ENCODE results near the gene COQ8A.

Gene COQ8A

GRCh38 chr1:227009937-227010336 is 69.8 kb downstream of the COQ8A start:
- Mint-ChIP-seq H3K27me3 (peaks cover 5% of the 10 kb centered on the region), H3K4me3 (no peak overlapping the region), H3K4me1 (ENCODE audit: low read depth) (no peaks in the 10 kb centered on the region), H3K27ac (no peak overlapping the region), H3K36me3 (no peaks in the 10 kb centered on the region), H3K9me3 (ENCODE audit: low read depth) (no peaks in the 10 kb centered on the region)

DNA sequence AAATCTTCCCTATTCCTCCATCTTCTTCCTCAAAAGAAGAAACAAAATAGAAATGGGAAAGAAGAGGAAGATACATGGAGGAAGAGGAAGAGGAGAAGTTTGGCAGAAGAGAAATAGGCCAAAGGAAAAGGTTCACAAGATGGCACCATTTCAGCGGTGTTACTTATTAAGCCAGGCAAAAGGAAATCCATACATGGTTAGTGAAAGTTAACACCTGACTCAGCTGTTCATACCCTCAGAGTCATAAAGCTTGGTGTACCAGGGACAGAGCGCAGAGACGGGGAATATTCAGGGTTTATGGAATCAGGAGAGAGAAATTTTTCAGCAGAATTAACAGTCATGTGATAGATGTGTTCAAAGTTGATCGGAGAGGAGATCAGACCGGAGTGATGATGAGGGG is 70.6 kb downstream of the COQ8A start:
- Mint-ChIP-seq H3K36me3 (no peaks in the 10 kb centered on the region), H3K27me3 (peaks cover 5% of the 10 kb centered on the region), H3K9me3 (ENCODE audit: low read depth) (no peaks in the 10 kb centered on the region), H3K4me1 (ENCODE audit: low read depth) (no peaks in the 10 kb centered on the region), H3K27ac (no peak overlapping the region), H3K4me3 (no peak overlapping the region)

GRCh38 chr1:227016990-227017389 is 76.9 kb downstream of the COQ8A start:
- H3K9me3 Mint-ChIP-seq (ENCODE audit: low read depth): peaks cover 7% of the 10 kb centered on the region
- H3K4me1 Mint-ChIP-seq (ENCODE audit: low read depth): no peaks in the 10 kb centered on the region
- peaks cover 6% of the 10 kb centered on the region for H3K36me3 Mint-ChIP-seq
- H3K4me3 Mint-ChIP-seq: no peak overlapping the region
- no peak overlapping the region for H3K27ac Mint-ChIP-seq
- no peaks in the 10 kb centered on the region for H3K27me3 Mint-ChIP-seq

- H3K4me3 Mint-ChIP-seq: no peak overlapping the region
- no peaks in the 10 kb centered on the region for H3K27me3 Mint-ChIP-seq
- no peaks in the 10 kb centered on the region for H3K36me3 Mint-ChIP-seq
- H3K4me1 Mint-ChIP-seq (ENCODE audit: low read depth): peaks cover 4% of the 10 kb centered on the region
- H3K27ac Mint-ChIP-seq: no peak overlapping the region
- H3K9me3 Mint-ChIP-seq (ENCODE audit: low read depth): no peaks in the 10 kb centered on the region
Observed at GRCh38 chr1:227032396-227032795, 92.3 kb downstream of the COQ8A start.

DNA sequence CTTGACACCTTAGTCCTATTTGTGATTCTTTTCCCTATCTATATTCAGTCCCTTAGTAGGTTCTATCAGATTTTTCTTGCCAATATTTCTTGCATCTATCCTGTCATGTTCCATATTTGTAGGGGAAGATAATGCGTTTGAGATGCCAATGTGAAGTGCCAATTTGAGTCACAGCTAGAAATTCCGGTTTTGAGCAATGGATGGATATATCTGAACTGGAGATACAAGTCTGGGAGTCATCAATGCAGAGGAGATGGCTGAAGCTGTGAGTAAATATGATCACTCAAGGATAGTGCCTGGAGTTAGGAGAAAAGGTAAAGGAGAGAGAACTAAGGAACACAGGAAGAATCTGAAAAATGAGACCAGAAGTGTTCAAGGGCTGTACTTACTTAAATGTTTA is 93.8 kb downstream of the COQ8A start:
- Mint-ChIP-seq H3K9me3 (ENCODE audit: low read depth) (no peaks in the 10 kb centered on the region), H3K36me3 (no peaks in the 10 kb centered on the region), H3K27me3 (no peaks in the 10 kb centered on the region)

GRCh38 chr1:227035316-227035715 is 95.2 kb downstream of the COQ8A start:
- Mint-ChIP-seq H3K36me3 (no peaks in the 10 kb centered on the region), H3K9me3 (ENCODE audit: low read depth) (no peaks in the 10 kb centered on the region)

More for the DNA sequence above, 93.8 kb downstream of the COQ8A start:
- Mint-ChIP-seq H3K4me3 (no peak overlapping the region), H3K27ac (no peak overlapping the region), H3K4me1 (ENCODE audit: low read depth) (peaks cover 5% of the 10 kb centered on the region)

GRCh38 chr1:227037121-227037520 is 97.0 kb downstream of the COQ8A start:
- Mint-ChIP-seq H3K36me3 (no peaks in the 10 kb centered on the region), H3K9me3 (ENCODE audit: low read depth) (no peaks in the 10 kb centered on the region), H3K4me3 (no peak overlapping the region), H3K27me3 (no peaks in the 10 kb centered on the region), H3K27ac (no peak overlapping the region), H3K4me1 (ENCODE audit: low read depth) (peaks cover 5% of the 10 kb centered on the region)

More at GRCh38 chr1:227035316-227035715, 95.2 kb downstream of the COQ8A start:
- Mint-ChIP-seq H3K4me1 (ENCODE audit: low read depth) (peaks cover 5% of the 10 kb centered on the region), H3K27ac (no peak overlapping the region), H3K27me3 (no peaks in the 10 kb centered on the region), H3K4me3 (no peak overlapping the region)
